Measurements from ENCODE around the gene AMELX. TPM values are rescaled to one million over a fixed set of nuclear protein-coding genes. Genes with fewer than 3 reads are reported as not detected.

Gene AMELX
- total and polyA plus RNA-seq, 7 donors: not detected

DNA sequence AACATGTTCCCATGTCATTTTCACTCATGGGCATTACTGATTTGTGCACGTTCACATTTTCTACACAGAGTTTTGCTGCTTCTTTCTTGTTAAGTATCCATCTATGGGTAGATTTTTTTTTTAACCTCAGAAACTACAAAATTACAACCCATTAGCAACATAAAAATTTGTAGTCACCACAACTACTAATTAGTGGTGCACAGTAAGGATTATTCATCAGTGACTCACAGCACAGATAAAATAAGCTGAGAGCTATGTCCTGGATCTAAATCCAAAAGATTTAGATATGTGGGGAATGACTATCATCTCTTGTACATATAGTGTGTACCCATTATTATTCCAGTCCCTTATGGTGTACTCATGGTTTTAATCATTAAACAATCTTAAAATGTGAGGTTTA is 19.7 kb upstream of the AMELX start:
- TF ChIP-seq POLR2A (IDR thresholded peaks at IDR 0.05) (no peak), EP300 (IDR thresholded peaks at IDR 0.05) (no peak), POLR2AphosphoS5 (IDR thresholded peaks at IDR 0.05) (no peak)
- TF ChIP-seq, protein P1, sequence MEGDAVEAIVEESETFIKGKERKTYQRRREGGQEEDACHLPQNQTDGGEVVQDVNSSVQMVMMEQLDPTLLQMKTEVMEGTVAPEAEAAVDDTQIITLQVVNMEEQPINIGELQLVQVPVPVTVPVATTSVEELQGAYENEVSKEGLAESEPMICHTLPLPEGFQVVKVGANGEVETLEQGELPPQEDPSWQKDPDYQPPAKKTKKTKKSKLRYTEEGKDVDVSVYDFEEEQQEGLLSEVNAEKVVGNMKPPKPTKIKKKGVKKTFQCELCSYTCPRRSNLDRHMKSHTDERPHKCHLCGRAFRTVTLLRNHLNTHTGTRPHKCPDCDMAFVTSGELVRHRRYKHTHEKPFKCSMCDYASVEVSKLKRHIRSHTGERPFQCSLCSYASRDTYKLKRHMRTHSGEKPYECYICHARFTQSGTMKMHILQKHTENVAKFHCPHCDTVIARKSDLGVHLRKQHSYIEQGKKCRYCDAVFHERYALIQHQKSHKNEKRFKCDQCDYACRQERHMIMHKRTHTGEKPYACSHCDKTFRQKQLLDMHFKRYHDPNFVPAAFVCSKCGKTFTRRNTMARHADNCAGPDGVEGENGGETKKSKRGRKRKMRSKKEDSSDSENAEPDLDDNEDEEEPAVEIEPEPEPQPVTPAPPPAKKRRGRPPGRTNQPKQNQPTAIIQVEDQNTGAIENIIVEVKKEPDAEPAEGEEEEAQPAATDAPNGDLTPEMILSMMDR (IDR thresholded peaks at IDR 0.05): no peak
- no peaks in the 10 kb centered on the region for H3K9me3 ChIP-seq
- no peak overlapping the region for H3K27ac ChIP-seq
- no peaks in the 10 kb centered on the region for H3K27me3 ChIP-seq
- intact Hi-C loops (cut with DNase I): no loop called here
- no peak overlapping the region for H3K4me3 ChIP-seq
- no peaks in the 10 kb centered on the region for H3K36me3 ChIP-seq
- H3K4me1 ChIP-seq: no peaks in the 10 kb centered on the region
- WGBS, 2 donors: 84 to 93% methylated on average over 1 of the region's 1 CpG
- no peak for DNase-seq

DNA sequence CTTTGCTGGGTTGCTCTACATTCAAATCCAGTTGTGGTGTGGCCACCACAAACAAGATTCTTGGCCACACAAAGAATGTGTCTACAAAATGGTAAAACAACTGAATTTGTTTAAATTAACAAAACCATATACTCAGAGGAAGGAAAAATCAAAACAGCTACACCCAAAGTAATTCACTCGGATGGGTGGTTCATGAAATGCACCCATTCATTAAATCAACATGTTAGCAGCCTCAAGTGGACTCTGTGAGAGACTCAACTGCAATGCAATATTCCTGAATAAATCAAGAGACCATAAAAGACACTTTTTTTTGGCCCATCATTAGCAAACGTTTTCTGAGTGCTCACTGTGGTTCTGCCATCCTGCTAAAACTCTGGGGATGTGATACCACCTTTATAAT is 11.2 kb upstream of the AMELX start:
- DNase-seq: no peak
- Histone ChIP-seq H3K4me1 (no peaks in the 10 kb centered on the region), H3K27me3 (no peaks in the 10 kb centered on the region), H3K36me3 (no peaks in the 10 kb centered on the region), H3K9me3 (no peaks in the 10 kb centered on the region), H3K4me3 (no peak overlapping the region), H3K27ac (no peak overlapping the region)
- intact Hi-C loops (cut with DNase I): no loop called here
- 38 to 68% methylated on average over 2 of the region's 2 CpGs for WGBS, 2 donors
- no peak for TF ChIP-seq EP300 (IDR thresholded peaks at IDR 0.05)
- TF ChIP-seq POLR2AphosphoS5 (IDR thresholded peaks at IDR 0.05): no peak
- TF ChIP-seq POLR2A (IDR thresholded peaks at IDR 0.05): no peak
- TF ChIP-seq, protein P1 (IDR thresholded peaks at IDR 0.05): no peak

DNA sequence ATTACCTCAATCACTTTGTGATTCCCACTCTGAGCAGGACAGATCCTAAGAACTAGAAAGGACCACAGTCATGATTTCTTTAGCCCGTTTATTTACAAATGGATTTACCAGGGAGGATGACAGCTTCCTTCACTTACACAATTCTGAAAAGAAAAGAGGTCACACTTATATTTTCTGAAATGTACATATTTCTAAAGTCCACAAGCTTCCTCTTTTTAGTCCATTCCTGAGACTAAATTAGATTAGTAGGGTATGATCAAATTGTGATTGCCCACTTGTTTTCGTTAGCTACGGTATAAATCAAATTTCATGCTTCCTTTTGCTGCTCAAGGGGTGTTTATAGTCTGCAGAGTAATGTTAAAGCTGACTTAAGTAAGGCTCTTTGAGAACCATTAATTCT is 7.6 kb upstream of the AMELX start:
- Histone ChIP-seq H3K36me3 (no peaks in the 10 kb centered on the region), H3K4me3 (no peak overlapping the region), H3K27ac (no peak overlapping the region), H3K4me1 (peaks cover 0 to 13% (median 2%) of the 10 kb centered on the region in 4 donors), H3K27me3 (no peaks in the 10 kb centered on the region), H3K9me3 (no peaks in the 10 kb centered on the region)
- intact Hi-C loops (cut with DNase I): no loop called here
- 53 to 67% methylated on average over 3 of the region's 3 CpGs for WGBS, 2 donors
- DNase-seq: no peak
- TF ChIP-seq EP300 (IDR thresholded peaks at IDR 0.05) (no peak), POLR2AphosphoS5 (IDR thresholded peaks at IDR 0.05) (no peak), POLR2A (IDR thresholded peaks at IDR 0.05) (no peak)
- TF ChIP-seq, protein P1 (IDR thresholded peaks at IDR 0.05): no peak

DNA sequence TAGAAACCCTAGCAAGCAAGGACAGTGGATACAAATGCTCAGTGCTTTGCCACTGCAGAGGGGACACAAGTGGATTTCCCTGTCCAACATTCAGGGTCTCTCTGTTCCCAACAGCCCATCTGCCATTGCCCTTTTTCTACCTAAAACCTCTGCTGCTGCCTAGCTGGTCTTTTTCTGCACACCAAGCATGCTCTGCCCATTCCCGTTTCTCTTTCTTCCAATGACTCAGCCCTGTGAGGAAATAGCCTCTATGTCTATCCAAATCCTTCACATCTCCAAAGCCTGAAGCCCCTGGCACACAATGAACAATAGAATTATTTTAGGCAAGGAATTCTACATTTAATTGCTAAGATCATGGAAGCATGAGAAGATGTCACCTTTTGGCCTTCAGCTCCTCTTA is 5.7 kb upstream of the AMELX start:
- Histone ChIP-seq H3K9me3 (no peaks in the 10 kb centered on the region), H3K27me3 (no peaks in the 10 kb centered on the region), H3K4me1 (peaks cover 0 to 13% (median 2%) of the 10 kb centered on the region in 4 donors), H3K27ac (no peak overlapping the region), H3K36me3 (no peaks in the 10 kb centered on the region), H3K4me3 (no peak overlapping the region)
- no peak for DNase-seq
- 75 to 78% methylated on average over 1 of the region's 1 CpG for WGBS, 2 donors
- TF ChIP-seq, protein P1 (IDR thresholded peaks at IDR 0.05): no peak
- TF ChIP-seq POLR2AphosphoS5 (IDR thresholded peaks at IDR 0.05): no peak
- no peak for TF ChIP-seq POLR2A (IDR thresholded peaks at IDR 0.05)
- no peak for TF ChIP-seq EP300 (IDR thresholded peaks at IDR 0.05)
- intact Hi-C loops (cut with DNase I): no loop called here

DNA sequence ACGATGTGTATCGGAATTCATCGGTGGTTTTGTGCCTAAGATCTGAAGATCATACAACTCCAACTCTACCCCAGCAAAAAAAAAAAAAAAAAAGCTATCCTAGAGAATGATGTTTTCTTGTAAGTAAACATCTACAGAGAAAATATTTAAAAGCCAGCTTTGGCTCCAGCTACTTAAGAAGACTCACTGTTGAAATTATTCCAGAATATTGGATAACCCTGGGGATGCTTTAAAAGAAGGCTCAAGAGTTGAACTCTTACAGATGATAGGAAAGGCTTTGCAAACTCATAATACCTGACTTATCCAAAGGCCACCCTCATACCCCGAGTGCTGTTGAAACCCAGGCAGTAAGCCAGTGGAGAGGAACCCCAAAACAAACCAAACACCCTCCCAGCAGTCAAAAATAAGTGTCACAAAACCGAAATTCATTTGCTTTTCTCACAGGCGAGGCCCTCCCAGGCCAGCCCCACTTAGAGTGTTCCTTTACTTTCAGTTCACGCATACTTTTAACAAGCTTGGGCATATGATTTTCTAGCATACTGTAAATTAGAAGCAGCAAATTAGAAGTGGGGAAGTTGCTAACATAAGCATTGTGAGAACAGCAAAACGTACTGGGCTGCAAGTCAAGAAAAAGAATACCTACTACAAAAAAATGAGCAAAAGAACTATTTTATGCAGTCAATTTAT is 2.7 kb upstream of the AMELX start:
- H3K4me3 ChIP-seq: no peak overlapping the region
- WGBS, 2 donors: 84 to 85% methylated on average over 8 of the region's 8 CpGs
- H3K27me3 ChIP-seq: no peaks in the 10 kb centered on the region
- intact Hi-C loops (cut with DNase I): no loop called here
- TF ChIP-seq POLR2AphosphoS5 (IDR thresholded peaks at IDR 0.05) (no peak), EP300 (IDR thresholded peaks at IDR 0.05) (no peak), POLR2A (IDR thresholded peaks at IDR 0.05) (no peak)
- TF ChIP-seq, protein P1 (IDR thresholded peaks at IDR 0.05): no peak
- DNase-seq: no peak
- H3K36me3 ChIP-seq: no peaks in the 10 kb centered on the region
- no peak overlapping the region for H3K27ac ChIP-seq
- no peaks in the 10 kb centered on the region for H3K9me3 ChIP-seq
- peaks cover 0 to 13% (median 2%) of the 10 kb centered on the region in 4 donors for H3K4me1 ChIP-seq

All from sigmoid colon (tissue), 7 donors.